Kidney glomerular epithelial cell (primary cell): Measurements from ENCODE around the gene SVEP1.
"Not testable (repeated sequence)": the region's sequence is repeated elsewhere in the genome, so short reads cannot be mapped to it uniquely, and the experiment has no call there.

Experiments used
- DNase-seq: peaks from one replicate; lab custom pipeline; 2025; lab: John Stamatoyannopoulos, UW

SVEP1 gene

DNA sequence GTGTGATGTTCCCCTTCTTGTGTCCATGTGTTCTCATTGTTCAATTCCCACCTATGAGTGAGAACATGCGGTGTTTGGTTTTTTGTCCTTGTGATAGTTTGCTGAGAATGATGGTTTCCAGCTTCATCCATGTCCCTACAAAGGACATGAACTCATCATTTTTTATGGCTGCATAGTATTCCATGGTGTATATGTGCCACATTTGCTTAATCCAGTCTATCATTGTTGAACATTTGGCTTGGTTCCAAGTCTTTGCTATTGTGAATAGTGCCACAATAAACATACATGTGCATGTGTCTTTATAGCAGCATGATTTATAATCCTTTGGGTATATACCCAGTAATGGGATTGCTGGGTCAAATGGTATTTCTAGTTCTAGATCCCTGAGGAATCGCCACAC, 220.5 kb downstream of the SVEP1 start:
- DNase-seq: not testable (repeated sequence)

GRCh38 chr9:110357505-110357904, 222.0 kb downstream of the SVEP1 start:
- no peak for DNase-seq

- no peak for DNase-seq
Observed at GRCh38 chr9:110356639-110357395, 222.7 kb downstream of the SVEP1 start.

DNA sequence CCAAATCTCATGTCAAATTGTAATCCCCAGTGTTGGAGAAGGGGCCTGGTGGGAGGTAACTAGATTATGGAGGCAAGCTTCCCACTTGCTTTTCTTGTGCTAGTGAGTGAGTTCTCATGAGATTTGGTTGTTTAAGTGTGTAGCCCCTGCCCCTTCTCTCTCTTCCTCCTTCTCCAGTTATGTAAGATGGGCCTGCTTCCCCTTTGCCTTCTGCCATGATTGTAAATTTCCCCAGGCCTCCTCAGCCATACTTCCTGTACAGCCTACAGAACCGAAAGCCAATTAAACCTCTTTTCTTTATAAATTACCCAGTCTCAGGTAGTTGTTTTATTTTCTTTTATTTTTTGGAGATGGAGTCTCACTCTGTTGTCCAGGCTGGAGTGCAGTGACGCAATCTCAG, 223.6 kb downstream of the SVEP1 start:
- no peak for DNase-seq

DNA sequence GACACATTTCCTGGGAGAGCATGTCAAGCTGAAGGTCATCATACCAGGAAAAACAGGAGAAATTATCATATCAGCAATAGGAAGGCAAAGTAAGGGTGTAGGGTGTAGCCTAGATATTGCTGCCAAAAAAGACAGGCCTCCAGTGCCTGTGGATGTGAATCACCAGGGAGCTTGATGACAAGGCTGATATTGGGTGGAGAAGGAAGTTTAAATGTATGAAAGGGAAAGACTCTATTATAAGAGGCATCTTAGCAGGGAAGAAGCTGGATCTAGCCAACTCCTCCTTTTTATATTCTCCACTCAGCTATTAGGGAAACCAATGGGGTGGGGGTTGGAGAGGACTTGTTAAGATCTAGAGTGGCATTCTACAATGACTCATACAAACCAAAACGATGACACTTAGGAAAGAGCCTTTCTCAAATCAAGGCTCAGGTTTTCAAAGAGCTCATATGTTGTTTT, 228.5 kb downstream of the SVEP1 start:
- DNase-seq: peak; percentile 4

GRCh38 chr9:110346325-110346724, 233.2 kb downstream of the SVEP1 start:
- DNase-seq: no peak

DNA sequence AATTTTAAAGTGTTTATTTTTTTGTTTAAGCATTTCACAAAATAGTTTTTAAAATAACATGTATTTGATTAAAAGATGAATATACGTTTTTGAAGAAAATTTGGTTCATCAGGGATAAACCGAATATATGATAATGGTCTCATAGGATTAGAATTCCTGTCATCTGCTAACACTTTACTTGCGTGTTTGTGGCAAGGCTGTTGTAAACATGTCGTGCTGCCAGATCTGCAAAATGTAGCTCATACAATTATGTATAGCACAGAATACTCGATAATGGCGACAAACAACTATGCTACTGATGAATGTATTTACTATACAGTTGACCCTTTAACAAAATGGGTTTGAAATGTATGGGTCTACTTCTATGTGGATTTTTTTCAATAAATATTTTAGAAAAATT, 234.7 kb downstream of the SVEP1 start:
- DNase-seq: no peak

GRCh38 chr9:110343551-110343950, 236.0 kb downstream of the SVEP1 start:
- DNase-seq: no peak

DNA sequence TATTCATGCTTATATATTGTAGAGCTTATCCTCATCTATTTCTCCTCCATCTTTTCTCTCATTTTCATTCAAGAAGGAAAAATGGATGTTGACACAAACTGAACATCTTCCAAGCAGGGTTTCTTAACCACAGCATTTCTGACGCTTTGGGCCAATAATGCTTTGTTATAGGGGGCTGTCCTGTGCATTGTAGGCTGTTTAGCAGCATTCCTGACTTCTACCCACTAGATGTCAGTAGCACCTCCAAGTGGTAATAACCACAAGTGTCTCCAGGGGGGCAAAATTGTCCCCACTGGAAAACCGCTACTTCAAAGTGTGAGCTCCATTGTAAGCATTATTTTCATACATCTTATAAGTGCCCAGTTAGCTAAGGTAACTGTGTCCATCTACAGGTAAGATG, 239.2 kb downstream of the SVEP1 start:
- no peak for DNase-seq

DNA sequence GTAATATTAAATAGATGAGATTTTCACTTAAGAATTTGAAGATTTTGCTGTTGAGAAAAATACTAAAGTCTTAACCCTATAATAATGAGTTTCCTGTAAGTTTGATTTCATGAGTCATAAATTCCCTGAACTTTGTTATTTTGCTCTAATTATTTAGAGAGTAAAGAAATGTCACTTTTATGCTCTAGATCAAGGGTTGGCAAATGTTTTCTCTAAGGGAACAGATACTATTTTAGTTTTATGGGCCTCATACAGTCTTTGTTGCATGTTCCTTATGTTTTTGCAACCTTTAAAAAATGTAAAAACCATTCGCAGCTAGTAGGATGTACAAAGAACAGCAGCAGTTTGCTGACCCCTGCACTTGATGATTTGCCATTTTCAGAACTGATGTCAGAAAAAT, 241.4 kb downstream of the SVEP1 start:
- DNase-seq: no peak

- no peak for DNase-seq
Observed at GRCh38 chr9:110337727-110338126, 241.8 kb downstream of the SVEP1 start, which contains the start of gene TXNDC8. TSS of gene TXNDC8 (minus strand) at chr9:110337863.

GRCh38 chr9:110336363-110336762, 243.2 kb downstream of the SVEP1 start:
- DNase-seq: no peak

DNA sequence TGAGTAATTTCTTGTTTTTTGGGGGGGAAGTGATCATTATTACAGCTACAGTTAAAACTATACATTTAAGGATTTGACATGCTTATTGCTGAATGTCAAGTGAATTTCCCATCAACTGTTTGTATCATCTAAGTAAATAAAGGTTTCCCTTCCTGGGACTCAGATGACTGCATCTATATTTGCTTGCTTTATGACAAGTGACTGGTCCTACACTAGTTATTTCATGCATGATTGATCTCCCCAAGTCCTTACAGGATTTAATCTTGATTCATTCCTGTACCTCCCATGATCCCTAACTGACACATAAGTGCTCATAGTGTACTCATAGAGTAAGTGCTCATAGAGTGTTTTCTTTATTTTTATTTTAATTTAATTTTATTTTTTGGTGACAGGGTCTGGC, 244.7 kb downstream of the SVEP1 start:
- DNase-seq: no peak

DNA sequence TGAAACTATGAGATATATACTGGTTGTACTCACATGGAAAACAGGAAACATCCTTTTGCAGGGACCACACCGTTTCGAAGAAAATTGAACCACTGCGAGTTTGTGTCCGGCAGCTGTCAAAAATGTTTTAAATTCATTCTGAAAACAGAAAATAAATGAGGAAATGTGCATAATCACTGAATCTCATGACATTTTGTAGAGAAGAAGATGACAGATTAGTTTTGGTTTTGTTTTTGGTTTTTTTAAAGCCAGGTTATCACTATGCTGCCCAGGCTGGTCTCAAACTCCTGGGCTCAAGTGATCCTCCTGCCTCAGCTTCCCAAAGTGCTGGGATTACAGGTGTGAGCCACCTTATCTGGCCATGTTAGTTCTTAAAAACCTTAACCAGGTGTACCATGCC, 245.4 kb downstream of the SVEP1 start:
- no peak for DNase-seq

DNA sequence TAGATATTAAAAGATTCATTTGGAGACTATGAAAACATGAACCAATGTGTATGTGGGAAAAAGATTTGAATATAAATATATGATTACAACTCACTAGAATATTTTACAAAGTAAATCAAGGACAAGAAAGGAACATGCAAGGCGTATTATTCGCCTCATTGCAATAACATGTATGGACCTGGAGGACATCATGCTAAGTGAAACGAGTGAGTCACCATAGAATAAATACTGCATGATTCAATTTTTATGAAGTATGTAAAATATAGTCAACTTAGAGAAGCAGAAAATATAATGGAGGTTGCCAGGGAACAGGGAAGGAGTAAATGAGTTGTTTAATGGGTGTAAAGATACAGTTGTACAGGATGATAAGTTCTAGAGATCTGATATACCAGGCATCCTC, 246.8 kb downstream of the SVEP1 start:
- DNase-seq: no peak

- DNase-seq: no peak
Observed at GRCh38 chr9:110330484-110331105, 248.9 kb downstream of the SVEP1 start.

- DNase-seq: no peak
Observed at GRCh38 chr9:110329639-110330230, 249.8 kb downstream of the SVEP1 start.

- DNase-seq: no peak
Observed at GRCh38 chr9:110328763-110329162, 250.8 kb downstream of the SVEP1 start.

GRCh38 chr9:110327716-110328115, 251.8 kb downstream of the SVEP1 start:
- no peak for DNase-seq

DNA sequence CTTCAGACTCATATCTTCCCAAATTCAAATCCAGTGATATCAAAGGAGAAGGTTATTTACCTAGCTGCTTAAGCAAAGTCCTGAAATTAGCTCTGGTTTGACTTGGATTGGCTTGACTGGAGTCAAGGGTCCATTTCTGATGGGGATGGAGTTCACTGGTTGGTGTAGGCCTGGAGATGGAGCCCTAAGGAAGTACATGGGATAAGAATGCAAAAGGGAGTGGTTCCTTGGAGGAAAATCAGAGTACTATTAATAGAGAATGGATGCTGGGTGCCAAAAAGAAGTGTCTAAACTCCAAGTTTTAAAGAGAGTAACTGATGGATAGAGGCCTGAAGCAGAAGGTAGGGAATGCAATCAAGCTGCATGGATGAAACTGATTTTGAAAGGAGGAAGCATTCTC, 255.7 kb downstream of the SVEP1 start:
- no peak for DNase-seq

DNA sequence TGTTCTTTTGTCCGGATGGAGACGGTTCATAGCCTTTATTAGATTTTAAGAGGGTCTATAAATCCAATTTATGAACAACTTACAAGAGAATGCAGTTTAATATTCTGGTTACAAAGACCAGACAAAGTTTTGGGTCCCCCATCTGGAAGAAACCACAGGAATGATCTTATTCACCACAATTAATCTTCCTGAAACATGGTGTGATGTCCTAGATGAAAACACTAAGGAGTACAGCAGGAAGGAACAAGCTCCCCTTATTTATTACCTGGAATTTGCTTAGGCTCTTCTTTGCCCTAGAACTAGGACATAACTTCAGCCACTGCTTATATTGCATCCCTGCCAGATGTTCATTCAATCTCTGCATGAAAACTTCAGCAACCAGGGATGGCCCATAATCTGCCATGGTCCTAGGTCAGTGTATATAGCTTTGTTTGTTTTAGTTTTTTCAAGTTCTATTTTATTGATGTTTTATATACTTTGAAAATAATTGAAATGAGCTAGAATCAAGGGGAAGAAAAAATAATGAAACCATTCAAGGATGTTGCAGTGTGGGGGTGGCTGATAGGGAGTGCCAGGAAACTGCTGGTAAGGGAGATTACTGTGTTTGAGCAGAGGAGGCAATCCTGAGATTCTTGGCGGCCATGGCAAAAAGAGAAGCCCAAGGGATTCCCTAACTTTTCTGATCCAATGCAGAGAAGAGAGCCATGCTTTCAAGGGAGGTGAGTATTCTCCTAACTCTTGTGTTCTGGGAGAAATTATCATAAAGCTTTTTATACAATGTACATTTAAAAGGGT, 258.7 kb downstream of the SVEP1 start:
- peak; percentile 7 for DNase-seq

DNA sequence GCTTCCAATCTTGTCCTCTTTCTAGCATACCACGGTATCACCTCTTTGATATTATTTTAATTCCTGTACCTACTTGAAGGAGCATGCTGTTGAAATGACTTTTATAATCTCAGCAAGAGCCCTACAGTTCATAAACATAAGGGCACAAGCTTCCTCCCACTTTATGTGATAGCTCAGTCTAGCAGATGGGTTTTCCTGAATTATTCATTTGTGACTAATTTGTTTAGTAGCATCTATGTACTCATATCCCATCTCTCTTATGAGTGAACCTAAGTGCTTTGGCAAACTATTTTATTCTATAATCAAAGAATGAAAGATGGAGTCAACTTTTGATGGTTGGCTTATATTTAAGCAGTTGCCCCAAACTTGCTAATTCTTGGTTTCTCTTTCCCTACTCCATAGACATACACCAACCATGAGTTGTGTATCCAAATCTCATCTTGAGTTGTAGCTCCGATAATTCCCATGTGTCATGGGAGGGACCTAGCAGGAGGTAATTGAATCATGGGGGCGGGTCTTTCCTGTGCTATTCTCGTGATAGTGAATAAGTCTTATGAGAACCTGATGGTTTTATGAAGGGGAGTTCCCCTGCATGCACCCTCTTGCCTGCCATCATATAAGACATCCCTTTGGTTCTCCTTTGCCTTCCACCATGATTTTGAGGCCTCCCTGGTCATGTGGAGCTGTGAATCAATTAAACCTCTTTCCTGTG, 259.6 kb downstream of the SVEP1 start:
- DNase-seq: no peak
